Measurements from ENCODE around the gene THG1L.
A peak's percentile ranks its signal among the peaks of the same experiment; 100 is the strongest.

THG1L gene

DNA sequence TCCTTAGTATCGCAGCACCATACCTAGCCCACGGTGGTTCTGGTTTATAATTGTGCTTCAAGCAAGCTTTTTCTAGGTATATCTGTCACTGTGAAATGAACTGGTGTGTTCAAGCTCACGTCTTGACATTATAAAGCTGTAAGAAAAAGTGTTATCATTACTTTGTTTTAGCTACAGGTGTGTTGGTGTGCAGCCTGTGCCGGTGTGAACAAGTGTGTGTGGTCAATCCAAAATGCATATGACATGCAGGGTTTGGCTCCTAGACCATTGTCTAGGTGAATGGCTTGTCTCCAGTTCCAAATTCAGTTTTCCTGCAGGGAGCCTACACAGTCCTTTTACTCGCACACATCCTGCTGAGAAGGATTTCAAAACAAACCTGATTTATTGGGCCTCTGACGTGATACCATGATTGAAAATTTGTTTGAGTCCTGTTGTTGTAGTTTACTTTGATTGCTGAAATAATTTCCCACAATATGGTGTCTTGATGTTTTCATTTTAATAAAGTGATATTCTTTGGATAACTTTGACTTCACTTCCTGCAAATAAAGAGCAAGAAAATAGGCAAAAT is 16.0 kb downstream of the THG1L start:
- no peak for DNase-seq (ENCODE audit: low spot score)
- TF ChIP-seq, protein P1, sequence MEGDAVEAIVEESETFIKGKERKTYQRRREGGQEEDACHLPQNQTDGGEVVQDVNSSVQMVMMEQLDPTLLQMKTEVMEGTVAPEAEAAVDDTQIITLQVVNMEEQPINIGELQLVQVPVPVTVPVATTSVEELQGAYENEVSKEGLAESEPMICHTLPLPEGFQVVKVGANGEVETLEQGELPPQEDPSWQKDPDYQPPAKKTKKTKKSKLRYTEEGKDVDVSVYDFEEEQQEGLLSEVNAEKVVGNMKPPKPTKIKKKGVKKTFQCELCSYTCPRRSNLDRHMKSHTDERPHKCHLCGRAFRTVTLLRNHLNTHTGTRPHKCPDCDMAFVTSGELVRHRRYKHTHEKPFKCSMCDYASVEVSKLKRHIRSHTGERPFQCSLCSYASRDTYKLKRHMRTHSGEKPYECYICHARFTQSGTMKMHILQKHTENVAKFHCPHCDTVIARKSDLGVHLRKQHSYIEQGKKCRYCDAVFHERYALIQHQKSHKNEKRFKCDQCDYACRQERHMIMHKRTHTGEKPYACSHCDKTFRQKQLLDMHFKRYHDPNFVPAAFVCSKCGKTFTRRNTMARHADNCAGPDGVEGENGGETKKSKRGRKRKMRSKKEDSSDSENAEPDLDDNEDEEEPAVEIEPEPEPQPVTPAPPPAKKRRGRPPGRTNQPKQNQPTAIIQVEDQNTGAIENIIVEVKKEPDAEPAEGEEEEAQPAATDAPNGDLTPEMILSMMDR (conservative IDR thresholded peaks at IDR 0.05; ENCODE audit: low read depth): no peak
- POLR2A ChIA-PET (ENCODE audit: low non-redundant PET): no interaction called here
- CTCF ChIA-PET: no interaction called here
- no peak overlapping the region for H3K27ac ChIP-seq

DNA sequence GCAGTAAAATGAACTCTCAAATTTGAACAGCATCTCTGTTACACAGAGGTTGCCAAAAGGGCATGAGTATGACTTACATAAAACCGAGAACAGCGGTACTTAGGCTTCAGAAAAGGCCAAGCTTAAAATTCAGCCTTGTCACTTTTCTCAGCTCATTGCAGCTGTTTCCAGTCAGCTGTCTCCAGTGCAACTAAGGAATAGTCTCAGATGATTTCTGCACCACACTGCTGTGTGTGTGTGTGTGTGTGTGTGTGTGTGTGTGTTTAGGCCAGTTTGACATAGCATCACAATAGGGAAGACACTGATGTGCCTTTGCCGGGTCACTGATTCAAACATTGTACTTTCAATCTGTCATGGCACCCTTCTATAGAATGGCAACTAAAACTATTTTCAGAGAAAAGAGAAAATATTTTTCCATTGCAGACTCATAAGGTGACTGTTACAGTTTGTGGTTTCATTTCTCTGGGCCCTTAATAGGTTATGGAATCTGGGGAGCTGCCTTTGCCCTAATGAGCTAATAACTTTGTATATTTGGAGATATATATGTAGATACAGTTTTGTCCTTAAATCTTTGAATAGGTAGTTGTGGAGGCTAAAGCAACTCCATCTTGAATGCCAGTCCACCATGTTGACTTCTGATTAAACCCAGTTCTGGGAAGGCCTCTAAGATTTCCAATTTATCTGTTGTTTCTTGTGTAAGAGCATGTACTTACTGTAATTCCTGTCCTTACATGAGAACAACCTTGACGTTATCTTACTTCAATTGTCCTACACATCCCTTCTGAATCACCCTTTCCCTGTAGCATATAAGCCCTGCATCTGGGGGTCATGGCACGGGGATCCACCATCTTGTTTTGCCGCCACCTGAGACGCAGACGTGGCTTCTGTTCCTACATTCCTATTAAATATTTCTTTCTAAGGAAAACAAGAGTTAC is 16.8 kb downstream of the THG1L start:
- ChIA-PET POLR2A (ENCODE audit: low non-redundant PET) (no interaction called here), CTCF (interaction anchor here (0.5 kb wide), 1 partner anchor 1425 kb away, joined by 6 read pairs; no protein-coding TSS in a partner anchor)
- no peak overlapping the region for H3K27ac ChIP-seq
- DNase-seq (ENCODE audit: low spot score): no peak
- TF ChIP-seq, protein P1 (conservative IDR thresholded peaks at IDR 0.05; ENCODE audit: low read depth): no peak

DNA sequence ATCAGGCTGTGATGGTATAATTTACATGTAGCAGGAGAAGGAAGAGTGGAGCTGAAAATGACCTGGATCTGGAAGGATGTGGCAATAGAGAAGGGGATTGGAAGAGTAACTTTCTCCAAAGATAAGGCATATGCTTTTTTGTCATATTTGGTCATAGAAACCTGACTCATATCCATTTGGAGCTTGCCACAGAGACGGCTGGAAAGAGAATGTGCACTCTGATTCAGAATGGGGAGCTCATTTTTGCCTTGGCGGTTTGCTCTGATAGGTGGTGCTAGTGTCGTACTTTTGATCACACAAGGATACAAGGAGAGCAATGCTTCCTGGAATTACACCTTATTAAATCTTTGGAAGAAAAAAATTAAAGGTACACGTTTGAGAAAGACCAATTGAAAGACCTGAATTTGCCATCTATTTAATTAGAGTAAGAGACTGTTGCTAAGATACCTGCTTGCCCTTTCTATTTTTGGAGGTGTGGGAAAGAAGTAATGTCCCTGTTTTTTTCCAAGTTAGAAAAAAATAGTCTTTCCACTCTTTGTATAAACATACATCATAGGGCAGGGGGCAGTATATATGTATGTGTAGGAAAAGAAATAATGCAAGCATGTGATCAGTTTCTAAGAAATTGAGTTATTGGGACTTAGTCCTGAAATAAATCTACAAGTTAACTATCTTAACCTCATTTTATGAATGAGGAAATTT is 17.7 kb downstream of the THG1L start:
- ChIA-PET CTCF (interaction anchor here (0.5 kb wide), 2 partner anchors 204 to 1424 kb away, joined by 3 to 6 read pairs; no protein-coding TSS in a partner anchor), POLR2A (ENCODE audit: low non-redundant PET) (no interaction called here)
- TF ChIP-seq, protein P1 (conservative IDR thresholded peaks at IDR 0.05; ENCODE audit: low read depth): no peak
- DNase-seq (ENCODE audit: low spot score): peak; percentile 64
- H3K27ac ChIP-seq: no peak overlapping the region

DNA sequence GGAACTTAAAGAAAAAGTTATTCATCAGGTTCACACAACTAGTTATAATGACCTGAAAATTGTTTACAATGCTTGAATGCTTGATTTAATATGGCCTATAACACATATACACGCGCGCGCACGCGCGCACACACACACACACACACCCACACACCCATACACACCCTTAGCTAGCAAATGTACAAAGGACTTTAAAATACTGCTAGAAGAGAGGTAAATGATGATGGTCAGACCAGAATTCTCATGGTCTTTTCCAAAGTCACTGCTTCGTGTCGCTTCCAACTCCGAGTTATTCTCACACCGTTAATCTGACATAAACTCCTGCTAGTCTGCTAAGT is 18.2 kb downstream of the THG1L start:
- POLR2A ChIA-PET (ENCODE audit: low non-redundant PET): no interaction called here
- DNase-seq (ENCODE audit: low spot score): no peak
- CTCF ChIA-PET: no interaction called here
- no peak overlapping the region for H3K27ac ChIP-seq
- TF ChIP-seq, protein P1 (conservative IDR thresholded peaks at IDR 0.05; ENCODE audit: low read depth): no peak

DNA sequence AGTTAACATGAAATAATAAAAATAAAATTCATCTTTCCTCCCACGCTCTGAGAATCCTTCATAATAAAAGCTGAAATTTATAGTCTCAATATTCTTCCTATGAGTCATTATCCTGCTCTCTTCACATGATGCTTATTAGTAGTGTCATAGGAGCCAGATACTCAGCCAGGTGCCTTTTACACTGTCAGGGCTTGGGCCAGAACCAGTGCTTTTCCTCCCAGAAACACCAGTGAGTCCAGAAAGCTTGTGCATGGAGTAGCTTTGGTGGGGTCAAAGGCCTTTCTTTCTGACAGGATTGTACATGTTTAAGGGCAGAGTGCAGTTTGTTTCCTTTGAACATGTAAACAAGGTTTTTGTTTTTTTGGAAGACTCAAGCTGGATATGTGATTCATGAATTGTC is 19.1 kb downstream of the THG1L start:
- ChIA-PET CTCF (interaction anchor here (0.6 kb wide), 1 partner anchor 241 kb away, joined by 3 read pairs; no protein-coding TSS in a partner anchor), POLR2A (ENCODE audit: low non-redundant PET) (no interaction called here)
- DNase-seq (ENCODE audit: low spot score): peak; percentile 77
- TF ChIP-seq, protein P1 (conservative IDR thresholded peaks at IDR 0.05; ENCODE audit: low read depth): no peak
- no peak overlapping the region for H3K27ac ChIP-seq

DNA sequence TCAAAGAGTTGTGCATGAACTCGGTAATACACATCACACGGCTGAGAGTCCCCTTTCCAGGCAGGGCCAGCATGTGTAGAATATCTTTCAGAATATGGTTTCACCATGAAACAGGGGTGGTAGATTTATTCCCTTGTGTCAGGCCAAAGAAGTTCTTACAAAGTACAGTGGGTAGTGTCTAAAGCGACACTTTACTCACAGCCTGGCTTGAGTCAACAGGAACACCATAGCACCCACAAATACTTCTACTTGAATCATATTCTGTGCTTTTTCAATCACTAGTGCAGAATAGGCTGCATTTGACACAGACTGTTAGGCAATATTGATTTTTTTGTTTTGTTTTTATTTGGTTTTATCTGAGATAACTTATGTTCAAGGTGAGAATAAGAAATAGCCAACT is 24.9 kb downstream of the THG1L start:
- CTCF ChIA-PET: interaction anchor here (0.7 kb wide), 1 partner anchor 185 kb away, joined by 3 read pairs; no protein-coding TSS in a partner anchor
- no peak overlapping the region for H3K27ac ChIP-seq
- TF ChIP-seq, protein P1 (conservative IDR thresholded peaks at IDR 0.05; ENCODE audit: low read depth): no peak
- DNase-seq (ENCODE audit: low spot score): no peak
- POLR2A ChIA-PET (ENCODE audit: low non-redundant PET): no interaction called here

All from RWPE1 (cell line).